DMS153 treated with DMSO at 0.1 percent for 48 hours (cell line): Measurements from ENCODE around the gene RTCA.
"Not testable (repeated sequence)": the region's sequence is repeated elsewhere in the genome, so short reads cannot be mapped to it uniquely, and the experiment has no call there.

Experiments
- DNase-seq: peaks from one replicate; lab custom pipeline; 2025; ENCODE audit not compliant: unreplicated experiment; lab: John Stamatoyannopoulos, UW

Gene RTCA

DNA sequence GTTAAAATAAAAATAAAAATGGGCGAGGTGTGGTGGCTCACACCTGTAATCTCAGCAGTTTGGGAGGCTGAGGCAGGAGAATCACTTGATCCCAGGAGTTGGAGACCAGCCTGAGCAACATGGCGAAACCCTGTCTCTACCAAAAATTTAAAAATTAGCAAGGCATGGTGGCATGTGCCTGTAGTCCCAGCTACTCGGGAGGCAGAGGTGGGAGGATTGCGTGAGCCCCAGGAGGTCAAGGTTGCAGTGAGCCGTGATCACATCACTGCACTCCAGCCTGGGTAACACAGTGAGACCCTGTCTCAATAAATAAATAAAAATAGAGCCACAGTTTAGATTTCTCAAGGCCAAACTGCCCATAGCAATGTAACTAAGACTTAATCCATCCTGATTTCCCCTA, 9.7 kb upstream of the RTCA start:
- DNase-seq, result not testable (repeated sequence)

DNA sequence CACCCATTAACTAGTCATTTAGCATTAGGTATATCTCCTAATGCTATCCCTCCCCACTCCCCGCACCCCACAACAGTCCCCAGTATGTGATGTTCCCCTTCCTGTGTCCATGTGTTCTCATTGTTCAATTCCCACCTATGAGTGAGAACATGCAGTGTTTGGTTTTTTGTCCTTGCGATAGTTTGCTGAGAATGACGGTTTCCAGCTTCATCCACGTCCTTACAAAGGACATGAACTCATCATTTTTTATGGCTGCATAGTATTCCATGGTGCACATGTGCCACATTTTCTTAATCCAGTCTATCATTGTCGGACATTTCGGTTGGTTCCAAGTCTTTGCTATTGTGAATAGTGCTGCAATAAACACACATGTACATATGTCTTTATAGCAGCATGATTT, 7.6 kb upstream of the RTCA start:
- not testable (repeated sequence) for DNase-seq

DNA sequence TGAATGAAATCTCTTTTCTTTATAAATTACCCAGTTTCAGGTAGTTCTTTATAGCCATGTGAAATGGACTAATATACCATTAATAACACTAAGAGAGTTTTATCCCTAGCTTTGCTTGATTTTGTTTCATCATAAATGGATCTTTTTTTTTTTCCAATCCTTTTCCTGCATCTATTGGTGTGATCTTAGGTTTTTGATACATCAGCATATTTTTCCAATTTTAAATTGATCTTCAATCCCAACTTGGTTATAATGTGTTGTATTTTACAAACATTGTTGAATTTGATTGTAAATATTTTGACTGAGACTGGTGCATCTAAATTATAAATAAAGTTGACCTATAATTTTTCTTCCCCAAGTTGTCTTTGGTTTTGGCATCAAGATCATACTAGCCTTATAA, 4.3 kb upstream of the RTCA start:
- DNase-seq, result no peak

DNA sequence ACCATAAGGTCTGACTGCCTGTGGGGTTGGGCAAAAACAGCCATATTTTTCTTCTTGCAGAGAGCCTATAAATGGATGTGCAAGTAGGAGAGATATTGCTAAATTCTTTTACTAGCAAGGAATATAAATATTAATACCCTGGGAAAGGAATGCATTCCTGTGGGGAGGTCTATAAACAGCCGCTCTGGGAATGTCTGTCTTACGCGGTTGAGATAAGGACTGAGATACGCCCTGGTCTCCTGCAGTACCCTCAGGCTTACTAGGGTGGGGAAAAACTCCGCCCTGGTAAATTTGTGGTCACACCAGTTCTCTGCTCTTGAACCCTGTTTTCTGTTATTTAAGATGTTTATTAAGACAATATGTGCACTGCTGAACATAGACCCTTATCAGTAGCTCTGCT, 1.9 kb upstream of the RTCA start:
- not testable (repeated sequence) for DNase-seq

DNA sequence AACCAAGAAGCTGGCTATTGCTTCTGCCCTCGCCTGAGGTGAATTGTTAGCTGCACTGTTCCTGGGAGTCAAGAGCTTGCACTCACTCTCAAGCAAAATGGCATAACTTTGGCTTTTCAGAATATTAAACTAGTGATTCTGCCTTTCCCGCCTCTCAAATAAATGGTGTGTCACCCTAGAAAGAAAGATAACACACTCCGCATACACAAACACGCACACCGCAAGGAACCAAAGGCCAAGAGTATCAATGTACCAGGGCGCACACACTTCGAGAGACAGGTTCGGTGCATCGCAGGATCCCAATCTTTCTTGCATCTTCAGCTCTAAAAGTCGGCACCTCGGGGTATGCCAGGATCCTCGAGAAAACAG, 470 bp upstream of the RTCA start:
- no peak for DNase-seq

DNA sequence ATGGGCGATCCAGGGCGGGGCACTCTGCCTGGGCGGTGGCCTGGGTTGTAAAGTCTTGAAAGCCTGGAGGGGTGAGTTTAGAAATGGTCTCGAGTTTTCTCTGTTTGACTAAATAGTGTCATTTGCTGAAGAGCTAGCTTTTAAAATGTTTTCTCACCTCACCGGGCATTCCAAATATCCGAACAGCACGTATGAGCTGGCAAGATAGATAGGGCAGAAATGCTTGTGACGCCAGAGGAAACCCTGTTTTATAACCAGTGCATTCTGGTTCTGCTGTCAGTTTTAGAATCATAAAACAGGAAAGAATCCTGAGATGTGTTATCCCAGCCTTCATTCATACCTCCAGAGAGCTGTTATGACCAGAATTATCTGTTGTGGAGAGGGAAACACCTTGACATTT, 725 bp downstream of the RTCA start:
- no peak for DNase-seq

DNA sequence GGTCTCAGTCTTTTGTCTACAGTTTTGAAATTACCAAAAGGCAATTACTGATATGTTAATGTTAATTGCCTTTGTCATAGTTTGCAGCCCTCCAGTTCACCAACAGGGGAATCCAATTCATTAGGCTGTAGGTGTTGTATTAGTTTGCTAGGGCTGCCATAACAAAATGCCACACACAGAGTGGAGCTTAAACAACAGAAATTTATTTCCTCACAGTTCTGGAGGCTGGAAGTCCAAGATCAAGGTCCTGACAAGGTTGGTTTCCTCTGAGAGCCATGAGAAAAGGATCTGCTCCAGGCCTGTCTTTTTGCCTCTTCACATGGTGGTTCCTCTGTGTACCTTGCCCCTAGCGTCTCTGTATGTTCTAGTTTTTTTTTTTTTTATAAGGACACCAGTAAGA, 1.3 kb downstream of the RTCA start:
- no peak for DNase-seq

DNA sequence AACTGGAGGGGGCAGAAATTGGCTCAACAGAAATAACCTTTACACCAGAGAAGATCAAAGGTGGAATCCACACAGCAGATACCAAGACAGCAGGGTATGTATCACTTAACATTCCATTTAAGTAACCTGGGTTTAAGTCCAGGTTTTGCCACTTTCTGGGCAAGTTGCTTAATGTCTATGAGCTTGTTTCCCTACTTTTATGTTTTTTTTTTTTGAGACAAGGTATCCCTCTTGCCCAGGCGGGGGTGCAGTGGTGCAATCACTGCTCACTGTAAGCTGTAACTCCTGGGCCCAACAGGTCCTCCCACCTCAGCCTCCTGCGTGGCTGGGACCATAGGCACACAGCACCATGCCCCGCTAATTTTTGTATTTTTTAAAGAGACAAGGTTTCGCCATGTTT, 2.2 kb downstream of the RTCA start:
- DNase-seq, result no peak

DNA sequence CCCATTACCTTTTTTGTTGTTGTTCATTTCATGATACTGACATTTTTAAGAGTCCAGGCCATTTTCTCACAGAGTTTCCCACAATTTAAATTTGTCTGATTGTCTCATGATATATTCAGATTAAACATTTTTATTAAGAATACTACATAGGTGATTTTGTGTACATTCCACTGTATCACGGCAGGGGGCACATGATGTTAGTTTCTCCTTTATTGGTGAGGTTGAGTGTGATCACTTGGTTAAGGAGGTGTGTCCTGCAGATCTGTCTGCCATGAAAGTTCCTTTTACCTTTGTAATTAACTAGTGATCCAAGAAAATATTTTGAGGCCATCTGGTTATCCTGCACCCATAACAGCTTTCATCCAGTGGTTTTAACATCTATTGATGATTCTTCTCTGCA, 11.8 kb downstream of the RTCA start:
- no peak for DNase-seq

DNA sequence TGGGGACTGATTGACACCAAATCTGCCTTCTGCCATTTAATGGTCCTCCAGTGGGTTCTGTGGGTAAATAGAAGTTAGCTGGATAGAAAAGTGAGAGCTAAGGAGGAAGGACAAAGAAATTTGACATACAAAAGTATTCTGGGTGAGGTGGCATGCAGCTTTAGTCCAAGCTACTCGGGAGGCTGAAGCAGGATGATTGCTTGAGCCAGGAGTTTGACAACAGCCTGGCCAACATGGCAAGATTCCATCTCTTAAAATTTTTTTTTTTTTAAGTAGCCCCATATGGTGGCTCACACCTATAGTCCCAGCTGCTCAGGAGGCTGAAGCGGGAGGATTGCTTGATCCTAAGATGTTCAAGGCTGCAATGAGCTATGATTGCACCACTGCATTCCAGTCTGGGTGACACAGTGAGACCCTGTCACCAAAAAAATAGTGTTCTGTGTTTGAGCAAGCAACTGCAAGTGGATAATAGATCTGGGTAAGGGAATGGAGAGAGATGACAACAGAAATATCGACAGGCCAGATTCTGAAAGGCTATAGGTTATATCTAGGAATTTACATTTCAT, 13.4 kb downstream of the RTCA start:
- no peak for DNase-seq

DNA sequence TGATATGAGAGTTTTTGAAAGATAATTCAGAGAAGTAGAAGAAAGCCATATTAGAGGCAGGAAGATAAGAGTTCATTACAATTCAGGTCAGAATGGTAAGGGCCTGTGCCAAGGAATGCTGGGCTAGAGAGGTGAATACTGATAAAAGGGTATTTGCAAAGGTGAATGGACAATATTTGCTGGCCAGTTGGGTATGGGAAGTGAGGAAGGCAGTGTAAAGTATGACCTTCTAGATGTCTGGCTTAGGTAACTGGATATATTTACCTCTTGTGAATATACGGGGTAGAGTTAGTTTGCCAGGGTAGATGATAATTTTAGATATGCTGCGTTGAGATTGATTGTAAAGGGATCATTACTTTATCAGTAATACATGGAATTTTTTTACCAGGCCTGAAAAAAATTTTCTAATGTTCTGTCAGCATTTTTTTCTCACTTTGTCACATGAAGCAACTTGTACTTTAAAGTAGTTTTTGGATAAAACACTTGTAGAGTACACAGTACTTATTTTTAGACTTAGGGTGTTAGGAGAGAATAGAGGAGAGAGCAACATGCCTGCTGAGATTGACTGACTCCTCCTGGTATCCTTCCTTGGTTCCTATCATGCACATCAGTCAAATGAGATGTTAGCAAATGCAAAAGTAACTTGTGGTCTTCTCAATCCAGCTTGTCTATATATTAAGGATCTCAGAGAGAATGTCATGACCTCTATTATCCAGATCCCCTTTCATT, 14.1 kb downstream of the RTCA start:
- no peak for DNase-seq

DNA sequence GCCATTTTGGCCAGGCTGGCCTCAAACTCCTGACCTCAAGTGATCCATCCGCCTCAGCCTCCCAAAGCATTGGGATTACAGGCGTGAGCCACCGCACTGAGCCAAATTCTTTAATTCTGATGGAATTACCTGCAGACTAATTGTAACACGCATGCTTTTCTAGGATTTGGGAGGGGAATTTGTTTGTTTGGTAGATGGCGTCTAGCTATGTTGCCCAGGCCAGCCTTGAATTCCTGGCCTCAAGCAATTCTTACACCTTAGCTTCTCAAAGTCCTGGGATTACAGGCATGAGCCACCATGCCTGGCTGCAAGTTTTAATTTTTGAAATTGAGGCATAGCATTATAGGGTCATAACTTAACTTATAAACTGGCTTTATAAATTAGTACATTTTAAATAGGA, 18.6 kb downstream of the RTCA start:
- DNase-seq, result no peak

DNA sequence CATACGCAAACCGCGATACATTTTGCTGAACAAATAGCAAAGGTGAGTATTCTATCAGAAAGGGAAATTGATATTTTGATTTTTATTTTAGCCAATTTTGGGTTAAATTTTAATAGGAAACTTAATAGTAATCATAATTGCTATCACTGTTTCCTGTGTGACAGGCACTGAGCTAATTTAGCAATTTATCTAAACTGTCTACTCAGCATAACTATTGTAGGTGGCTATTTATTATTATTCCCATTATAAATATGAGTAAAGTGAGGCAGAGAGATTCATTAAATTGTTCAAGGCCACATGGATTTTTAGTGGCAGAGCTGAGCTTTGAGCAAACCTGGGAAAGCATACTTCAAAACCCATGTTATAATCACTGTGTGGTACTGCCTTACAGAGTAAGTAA, 21.1 kb downstream of the RTCA start:
- no peak for DNase-seq

DNA sequence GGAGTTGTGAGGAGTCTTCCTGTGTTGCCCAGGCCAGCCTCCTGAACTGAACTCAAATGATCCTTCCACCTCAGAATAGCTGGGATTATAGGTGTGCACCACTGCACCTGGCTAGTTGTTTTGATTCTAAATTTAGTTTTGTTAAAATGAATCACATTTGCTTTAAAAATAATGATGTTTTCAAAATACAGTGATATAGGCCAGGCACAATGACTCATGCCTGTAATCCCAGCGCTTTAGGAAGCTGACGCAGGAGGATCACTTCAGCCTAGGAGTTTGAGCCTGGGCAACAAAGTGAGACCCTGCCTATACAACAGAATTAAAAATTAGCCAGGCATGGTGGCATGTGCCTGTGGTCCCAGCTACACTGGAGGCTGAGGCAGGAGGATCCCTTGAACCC, 24.3 kb downstream of the RTCA start:
- DNase-seq, result no peak

DNA sequence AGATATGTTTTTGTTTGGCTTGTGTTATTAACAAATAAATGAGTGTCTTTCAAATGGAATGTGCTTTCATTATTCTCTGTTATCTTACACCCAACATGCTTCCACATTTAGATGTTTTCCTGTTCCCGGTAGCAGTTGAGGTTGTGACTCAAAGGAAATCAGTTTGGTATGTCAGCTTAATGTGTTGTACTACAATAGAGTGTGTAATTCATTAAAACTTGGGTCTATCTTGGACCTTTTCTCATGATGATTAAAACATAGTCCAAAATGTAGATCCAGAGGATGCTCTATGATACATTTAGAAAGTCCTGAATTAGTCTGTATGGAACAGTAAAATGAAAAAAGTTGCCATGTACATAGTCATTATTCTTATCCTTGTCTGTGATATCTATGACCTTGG, 26.7 kb downstream of the RTCA start:
- DNase-seq, result no peak

DNA sequence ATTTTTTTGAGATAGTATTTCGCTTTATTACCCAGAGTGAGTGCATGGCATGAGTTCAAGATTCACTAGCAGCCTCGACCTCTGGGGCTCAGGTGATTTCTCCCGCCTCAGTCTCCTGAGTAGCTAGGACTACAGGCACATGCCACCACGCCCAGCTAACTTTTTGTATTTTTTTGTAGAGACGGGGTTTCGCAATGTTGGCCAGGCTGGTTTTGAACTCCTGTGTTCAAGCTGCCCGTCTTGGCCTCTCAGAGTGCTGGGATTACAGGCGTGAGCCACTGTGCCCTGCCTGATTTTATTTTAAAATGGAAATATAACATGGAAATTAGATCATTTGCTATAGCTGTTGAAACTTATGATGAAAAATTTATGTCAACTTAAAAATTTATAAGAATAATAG, 30.1 kb downstream of the RTCA start:
- no peak for DNase-seq

DNA sequence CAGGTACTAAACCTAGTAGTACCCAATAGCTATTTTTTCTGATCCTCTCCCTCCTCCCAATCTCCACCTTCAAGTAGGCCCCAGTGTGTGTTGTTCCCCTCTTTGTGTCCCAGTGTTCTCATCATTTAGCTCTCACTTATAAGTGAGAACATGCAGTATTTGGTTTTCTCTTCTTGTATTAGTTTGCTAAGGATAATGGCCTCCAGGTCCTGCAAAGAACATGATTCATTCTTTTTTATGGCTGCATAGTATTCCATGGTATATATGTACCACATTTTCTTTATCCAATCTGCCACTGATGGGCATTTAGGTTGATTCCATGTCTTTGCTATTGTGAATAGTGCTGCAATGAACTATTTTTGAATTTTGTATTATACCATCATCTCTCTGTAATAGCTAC, 31.0 kb downstream of the RTCA start:
- DNase-seq, result not testable (repeated sequence)

DNA sequence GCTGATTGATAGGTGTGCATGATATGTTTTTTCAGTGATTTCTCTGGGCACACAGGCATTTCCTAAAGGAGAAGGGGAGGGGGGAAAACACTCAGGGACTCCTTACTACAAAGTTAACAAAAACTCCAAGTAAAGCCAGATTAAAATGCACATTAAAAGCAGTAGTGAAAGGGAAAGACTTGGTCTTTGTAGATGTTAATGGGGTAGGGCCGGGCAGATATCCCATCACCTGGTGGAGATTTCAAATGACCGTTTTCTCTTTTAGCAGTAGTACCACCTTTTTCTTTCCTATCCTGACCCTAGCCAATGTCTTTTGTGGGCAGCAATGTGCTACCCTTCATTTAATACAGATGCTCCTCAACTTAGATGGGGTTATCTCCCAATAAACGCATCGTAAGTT, 32.5 kb downstream of the RTCA start:
- no peak for DNase-seq

DNA sequence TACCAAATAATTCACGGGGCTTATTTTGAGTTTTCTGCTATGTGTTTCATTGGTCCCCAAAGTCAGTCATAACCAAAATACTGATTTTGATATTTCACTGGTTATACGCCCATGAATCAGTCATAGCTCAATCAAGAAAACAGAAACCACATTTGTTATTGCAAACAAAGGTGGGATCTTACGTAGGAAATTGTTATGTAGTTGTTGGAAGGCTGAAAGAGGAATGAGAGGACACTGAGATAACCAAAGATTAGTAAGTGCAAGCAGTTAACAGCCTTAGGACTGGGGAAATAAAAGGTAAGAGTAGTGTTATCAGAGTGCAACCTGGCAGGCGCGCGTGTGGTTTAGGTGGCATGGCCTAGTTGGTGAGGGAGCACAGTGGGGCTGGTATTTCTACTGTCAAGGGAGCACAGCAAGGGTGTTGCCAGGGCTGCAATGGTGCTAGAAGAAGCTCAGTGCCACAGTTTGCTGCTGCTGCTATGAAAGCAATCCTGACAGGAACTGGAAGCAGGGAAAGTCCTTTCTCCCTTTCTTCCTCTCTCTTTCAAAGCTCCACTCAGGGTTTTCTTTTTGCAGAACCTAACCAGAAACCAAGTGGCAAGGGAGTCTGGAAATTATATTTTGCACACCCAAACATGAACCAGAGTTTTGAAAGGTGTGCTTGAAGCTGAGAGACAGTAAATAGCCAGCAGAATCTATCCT, 33.7 kb downstream of the RTCA start:
- DNase-seq, result no peak

DNA sequence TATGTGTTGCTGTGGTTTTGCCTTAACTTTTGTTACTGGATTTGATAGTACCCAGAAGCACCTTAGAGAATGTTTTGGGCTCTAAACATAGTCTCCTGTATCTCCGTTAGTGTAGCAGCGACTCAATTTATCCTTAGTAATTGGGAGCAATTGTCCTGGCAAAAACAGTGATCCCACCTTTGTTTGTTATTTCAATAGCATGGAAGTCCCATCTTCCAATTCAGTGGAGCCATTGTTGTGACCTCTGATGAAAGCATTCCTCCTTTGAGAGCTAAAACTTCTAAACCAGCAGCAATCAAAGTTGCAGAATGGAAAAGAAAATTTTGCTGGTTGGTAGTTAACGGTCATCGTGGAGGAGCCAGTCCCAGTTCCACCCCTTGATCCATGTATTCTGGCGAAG, 34.7 kb downstream of the RTCA start:
- no peak for DNase-seq

DNA sequence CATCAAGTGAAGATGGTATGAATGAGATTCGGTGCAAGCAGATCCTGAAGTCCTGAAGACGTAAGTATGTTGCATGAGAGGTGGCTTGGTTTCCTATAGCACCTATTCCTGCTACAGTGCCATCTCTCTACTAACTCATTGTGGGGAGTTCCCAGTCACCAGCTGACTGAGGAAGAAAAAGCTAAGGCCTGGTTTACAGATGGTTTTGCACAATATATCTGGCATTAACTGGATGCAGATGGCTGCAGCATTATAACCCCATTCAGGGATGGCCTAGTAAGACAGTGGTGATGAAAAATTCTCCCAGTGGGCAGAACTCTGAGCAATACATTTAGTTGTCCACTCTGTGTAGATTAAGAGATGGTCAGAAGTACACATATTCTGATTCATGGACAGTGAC, 36.7 kb downstream of the RTCA start:
- no peak for DNase-seq

DNA sequence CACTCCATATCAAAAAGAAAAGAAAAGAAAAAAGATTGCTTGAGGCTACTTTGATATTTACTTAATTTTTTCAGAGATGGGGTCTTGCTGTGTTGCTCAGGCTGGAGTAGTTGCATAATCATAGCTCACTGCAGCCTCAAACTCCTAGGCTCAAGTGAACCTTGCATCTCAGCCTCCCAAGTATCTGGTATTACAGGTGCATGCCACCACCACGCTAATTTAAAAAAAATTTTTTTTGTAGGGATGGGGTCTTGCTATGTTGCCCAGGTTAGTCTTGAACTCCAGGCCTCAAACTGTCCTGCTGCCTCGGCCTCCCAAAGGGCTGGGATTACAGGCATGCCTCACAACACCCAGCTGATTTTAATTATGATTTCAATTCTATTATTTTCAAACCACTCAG, 38.2 kb downstream of the RTCA start:
- DNase-seq, result no peak

DNA sequence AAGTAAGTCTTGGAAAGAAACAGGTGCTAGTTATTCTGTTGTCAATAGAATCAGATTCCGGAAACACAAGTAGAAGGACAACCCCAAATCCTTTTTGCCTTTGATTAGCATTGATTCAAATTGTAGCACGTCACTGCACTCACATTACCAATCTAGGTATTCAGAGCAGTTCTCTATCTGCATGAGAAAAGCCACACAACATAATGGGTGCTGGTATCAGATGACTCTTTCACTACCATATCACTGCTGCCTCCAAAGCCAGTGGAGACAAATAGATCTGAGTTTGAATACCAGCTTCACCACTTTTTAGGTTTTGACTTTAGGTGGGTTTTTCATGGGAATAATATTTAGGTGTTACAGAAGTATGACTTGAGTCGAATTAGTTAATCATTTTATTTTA, 38.9 kb downstream of the RTCA start:
- DNase-seq, result no peak
